Bronchial epithelial cell (primary cell): ENCODE results near the gene RS1. TPM values are rescaled to one million over a fixed set of nuclear protein-coding genes. Genes with fewer than 3 reads are reported as not detected.

ENCODE experiments used
- DNase-seq: peaks from one replicate; pipeline ENCODE4 v3.0.0-alpha.2; 2010; ENCODE audit warnings: low read depth
- FAIRE-seq: peaks from 2 replicates; lab custom pipeline; 2011; peaks lifted over from hg19 to GRCh38; lab: Jason Lieb, UNC
- H3K27me3 ChIP-seq: 2 replicates; pipeline ENCODE4 v1.5.1; 2011; ENCODE audit warnings: low read length; ENCODE audit not compliant: control insufficient read depth, insufficient read depth
- H3K36me3 ChIP-seq: 2 replicates; pipeline ENCODE4 v1.5.1; 2011; ENCODE audit warnings: low read length; ENCODE audit not compliant: control insufficient read depth, insufficient read depth
- H3K4me3 ChIP-seq: 2 replicates; pipeline ENCODE4 v1.5.1; 2011; ENCODE audit warnings: mild to moderate bottlenecking, low read depth, low read length, control low read depth
- total RNA-seq: library from RNA; depleted of rRNA; stranded (reverse); fragments of >200 nt; gene quantifications from 2 replicates; pipeline ENCODE4 v1.2.1, GENCODE V29; 2014
- TF ChIP-seq, protein P1 (sequence below): IDR thresholded peaks from 2 replicates; pipeline ENCODE4 v1.5.1; 2011; ENCODE audit warnings: mild to moderate bottlenecking, moderate library complexity, low read length, control low read depth, inconsistent platforms; ENCODE audit not compliant: insufficient read depth, severe bottlenecking

RS1 gene
- total RNA-seq, 1 donor from 2014 or later = not detected

GRCh38 chrX:18639280-18639679 is 32.6 kb downstream of the RS1 start:
- TF ChIP-seq, protein P1, sequence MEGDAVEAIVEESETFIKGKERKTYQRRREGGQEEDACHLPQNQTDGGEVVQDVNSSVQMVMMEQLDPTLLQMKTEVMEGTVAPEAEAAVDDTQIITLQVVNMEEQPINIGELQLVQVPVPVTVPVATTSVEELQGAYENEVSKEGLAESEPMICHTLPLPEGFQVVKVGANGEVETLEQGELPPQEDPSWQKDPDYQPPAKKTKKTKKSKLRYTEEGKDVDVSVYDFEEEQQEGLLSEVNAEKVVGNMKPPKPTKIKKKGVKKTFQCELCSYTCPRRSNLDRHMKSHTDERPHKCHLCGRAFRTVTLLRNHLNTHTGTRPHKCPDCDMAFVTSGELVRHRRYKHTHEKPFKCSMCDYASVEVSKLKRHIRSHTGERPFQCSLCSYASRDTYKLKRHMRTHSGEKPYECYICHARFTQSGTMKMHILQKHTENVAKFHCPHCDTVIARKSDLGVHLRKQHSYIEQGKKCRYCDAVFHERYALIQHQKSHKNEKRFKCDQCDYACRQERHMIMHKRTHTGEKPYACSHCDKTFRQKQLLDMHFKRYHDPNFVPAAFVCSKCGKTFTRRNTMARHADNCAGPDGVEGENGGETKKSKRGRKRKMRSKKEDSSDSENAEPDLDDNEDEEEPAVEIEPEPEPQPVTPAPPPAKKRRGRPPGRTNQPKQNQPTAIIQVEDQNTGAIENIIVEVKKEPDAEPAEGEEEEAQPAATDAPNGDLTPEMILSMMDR = no peak
- Histone ChIP-seq H3K4me3 (no peak overlapping the region), H3K27me3 (no peaks in the 10 kb centered on the region), H3K36me3 (no peaks in the 10 kb centered on the region)
- DNase-seq (no peak), FAIRE-seq (no peak)

- TF ChIP-seq, protein P1 = no peak
Observed at GRCh38 chrX:18638398-18638797, 33.5 kb downstream of the RS1 start.

DNA sequence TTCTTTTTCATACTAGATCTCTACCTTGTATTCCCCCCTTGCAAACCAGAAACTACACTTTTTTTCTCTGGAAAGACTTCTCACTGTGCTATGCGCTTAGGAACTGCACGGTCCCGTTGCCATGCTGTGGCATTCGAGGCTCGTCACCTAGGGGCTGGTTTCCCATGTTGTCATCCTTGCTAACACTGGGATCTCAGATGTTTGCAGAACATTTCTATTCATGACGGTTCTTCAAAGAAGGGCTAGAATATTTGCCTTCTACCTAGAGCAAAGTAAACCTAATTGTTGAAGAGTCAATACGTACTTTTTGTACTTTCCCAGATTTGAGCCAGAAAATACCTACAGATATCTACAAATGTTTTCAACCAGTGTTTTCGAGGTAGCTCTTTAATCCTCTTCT is 41.0 kb downstream of the RS1 start:
- FAIRE-seq = no peak
- Histone ChIP-seq H3K27me3 (no peaks in the 10 kb centered on the region), H3K36me3 (no peaks in the 10 kb centered on the region), H3K4me3 (no peak overlapping the region)
- TF ChIP-seq, protein P1 = no peak
- no peak for DNase-seq

More at GRCh38 chrX:18638398-18638797, 33.5 kb downstream of the RS1 start:
- DNase-seq (no peak), FAIRE-seq (no peak)
- Histone ChIP-seq H3K36me3 (no peaks in the 10 kb centered on the region), H3K27me3 (no peaks in the 10 kb centered on the region), H3K4me3 (no peak overlapping the region)

DNA sequence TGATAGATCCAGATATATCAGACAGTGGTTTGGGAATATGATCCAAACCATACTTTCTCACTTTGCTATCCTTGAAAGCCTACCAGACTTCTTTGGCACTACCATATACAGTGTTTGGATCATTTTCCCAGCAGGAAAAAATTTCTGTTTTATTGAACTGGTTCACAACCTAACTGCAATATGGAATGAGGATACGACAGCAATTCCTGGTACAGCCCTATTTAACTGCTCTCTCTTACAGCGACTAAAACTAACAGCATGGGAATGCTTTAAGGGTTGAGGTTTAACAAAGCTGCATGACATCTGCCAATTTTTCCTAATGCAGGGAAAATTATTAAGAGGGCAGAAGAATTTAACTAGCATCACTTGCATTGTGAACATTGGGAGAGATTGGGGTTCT is 47.3 kb downstream of the RS1 start:
- FAIRE-seq (no peak), DNase-seq (no peak)
- Histone ChIP-seq H3K36me3 (no peaks in the 10 kb centered on the region), H3K27me3 (no peaks in the 10 kb centered on the region), H3K4me3 (no peak overlapping the region)
- TF ChIP-seq, protein P1 = no peak

GRCh38 chrX:18620349-18620748 is 51.6 kb downstream of the RS1 start:
- FAIRE-seq (no peak), DNase-seq (no peak)
- Histone ChIP-seq H3K27me3 (no peaks in the 10 kb centered on the region), H3K36me3 (no peaks in the 10 kb centered on the region), H3K4me3 (no peak overlapping the region)
- TF ChIP-seq, protein P1 = no peak

DNA sequence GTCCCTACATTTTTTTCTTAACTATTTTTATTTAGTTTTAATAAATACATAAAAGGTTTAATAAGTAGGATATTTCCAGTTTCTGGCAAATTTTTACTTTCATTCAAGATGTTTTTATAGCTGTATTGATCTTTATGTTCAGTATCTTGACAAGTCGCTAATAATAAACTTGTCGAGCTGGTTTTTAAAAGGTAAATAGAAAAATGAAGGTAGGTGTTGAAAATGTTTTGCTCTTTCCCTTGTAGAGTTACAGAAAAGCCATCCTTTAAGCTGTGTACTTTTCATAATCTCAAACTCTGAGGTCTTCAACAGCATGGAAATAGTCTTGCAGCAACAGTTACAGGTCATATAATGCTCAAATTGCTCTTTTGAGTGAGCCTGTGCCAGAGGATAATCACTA is 52.6 kb downstream of the RS1 start:
- H3K36me3 ChIP-seq = no peaks in the 10 kb centered on the region
- no peaks in the 10 kb centered on the region for H3K27me3 ChIP-seq
- no peak overlapping the region for H3K4me3 ChIP-seq
- TF ChIP-seq, protein P1 = no peak
- DNase-seq = no peak
- FAIRE-seq = no peak
